ENCODE data around the gene RCOR3. TPM values are rescaled to one million over a fixed set of nuclear protein-coding genes. Genes with fewer than 3 reads are reported as not detected.
"Not testable (repeated sequence)": the region's sequence is repeated elsewhere in the genome, so short reads cannot be mapped to it uniquely, and the experiment has no call there.

Gene RCOR3
- total and polyA plus RNA-seq, 10 of the 15 experiments (the other 5 are each of a cell fraction or from before 2014, with no cell fraction given): 8.0 to 55.0 (median 25.1) TPM

DNA sequence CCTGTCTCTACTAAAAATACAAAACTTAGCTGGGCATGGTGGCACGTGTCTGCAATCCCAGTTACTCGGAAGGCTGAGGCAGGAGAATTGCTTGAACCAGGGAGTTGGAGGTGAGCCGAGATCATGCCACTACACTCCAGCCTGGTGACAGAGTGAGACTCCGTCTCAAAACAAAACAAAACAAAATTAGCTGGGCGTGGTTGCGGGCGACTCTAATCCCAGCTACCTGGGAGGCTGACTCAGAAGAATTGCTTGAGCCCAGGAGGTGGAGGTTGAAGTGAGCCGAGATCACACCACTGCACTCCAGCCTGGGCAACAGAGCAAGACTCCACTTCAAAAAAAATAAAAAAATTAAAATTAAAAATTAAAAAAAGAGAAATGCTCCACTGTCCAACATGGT, 18.6 kb upstream of the RCOR3 start:
- ATAC-seq; BruUV-seq (replicated peaks); H3K36me3 ChIP-seq (ENCODE audit: control insufficient read depth in 2 of 2, insufficient read depth in 2 of 2, low read length in 1 of 2); H3K79me2 ChIP-seq (ENCODE audit: control insufficient read depth, insufficient read depth, low read length); H3K27ac ChIP-seq (ENCODE audit: control insufficient read depth, insufficient read depth); H2AFZ ChIP-seq (ENCODE audit: control insufficient read depth, low read depth, low read length); CTCF ChIA-PET; H3K9me3 ChIP-seq (replicated peaks; ENCODE audit: control insufficient read depth, insufficient read depth, low read length); in situ Hi-C loops (cut with MboI); H3K4me3 ChIP-seq; DNase-seq (ENCODE audit: low read depth, low spot score); RAD21 ChIA-PET (ENCODE audit: unreplicated experiment); POLR2A ChIA-PET; H3K4me1 ChIP-seq (ENCODE audit: control insufficient read depth, insufficient read depth, low read length); FAIRE-seq; H3K9ac ChIP-seq (ENCODE audit: control insufficient read depth, insufficient read depth, low read length); intact Hi-C loops (cut with micrococcal nuclease; ENCODE audit: unreplicated experiment); H3K27me3 ChIP-seq (replicated peaks in 1 of 2; ENCODE audit: control insufficient read depth in 2 of 2, insufficient read depth in 2 of 2, low read length in 1 of 2); H4K20me1 ChIP-seq (ENCODE audit: control insufficient read depth, insufficient read depth); H3K4me2 ChIP-seq (ENCODE audit: control insufficient read depth, insufficient read depth): not testable (repeated sequence)
- 49% methylated on average over 8 of the region's 8 CpGs for whole genome bisulfite sequencing (ENCODE audit: insufficient coverage, insufficient replicate concordance, low lambda C conversion rate, missing lambda C conversion rate)
- SMC1A ChIA-PET (ENCODE audit: uncharacterized antibody, unreplicated experiment): interaction anchor here (0.6 kb wide), 1 partner anchor 10 kb away, joined by 4 read pairs; no protein-coding TSS in a partner anchor

GRCh38 chr1:211241071-211241470, 18.1 kb upstream of the RCOR3 start:
- intact Hi-C loops (cut with micrococcal nuclease; ENCODE audit: unreplicated experiment): no loop called here
- no peak for FAIRE-seq
- CTCF ChIA-PET: no interaction called here
- no peak for TF ChIP-seq SIX5 (IDR thresholded peaks at IDR 0.05; ENCODE audit: low read depth, low read length, severe bottlenecking)
- TF ChIP-seq NR2C1 (IDR thresholded peaks at IDR 0.05): no peak
- TF ChIP-seq, protein P1, sequence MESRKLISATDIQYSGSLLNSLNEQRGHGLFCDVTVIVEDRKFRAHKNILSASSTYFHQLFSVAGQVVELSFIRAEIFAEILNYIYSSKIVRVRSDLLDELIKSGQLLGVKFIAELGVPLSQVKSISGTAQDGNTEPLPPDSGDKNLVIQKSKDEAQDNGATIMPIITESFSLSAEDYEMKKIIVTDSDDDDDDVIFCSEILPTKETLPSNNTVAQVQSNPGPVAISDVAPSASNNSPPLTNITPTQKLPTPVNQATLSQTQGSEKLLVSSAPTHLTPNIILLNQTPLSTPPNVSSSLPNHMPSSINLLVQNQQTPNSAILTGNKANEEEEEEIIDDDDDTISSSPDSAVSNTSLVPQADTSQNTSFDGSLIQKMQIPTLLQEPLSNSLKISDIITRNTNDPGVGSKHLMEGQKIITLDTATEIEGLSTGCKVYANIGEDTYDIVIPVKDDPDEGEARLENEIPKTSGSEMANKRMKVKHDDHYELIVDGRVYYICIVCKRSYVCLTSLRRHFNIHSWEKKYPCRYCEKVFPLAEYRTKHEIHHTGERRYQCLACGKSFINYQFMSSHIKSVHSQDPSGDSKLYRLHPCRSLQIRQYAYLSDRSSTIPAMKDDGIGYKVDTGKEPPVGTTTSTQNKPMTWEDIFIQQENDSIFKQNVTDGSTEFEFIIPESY (IDR thresholded peaks at IDR 0.05): no peak
- no peak for TF ChIP-seq HDAC6 (IDR thresholded peaks at IDR 0.05; ENCODE audit: unreplicated experiment)
- TF ChIP-seq ELK1 (IDR thresholded peaks at IDR 0.05; ENCODE audit: low read depth, low read length): no peak
- no peak for TF ChIP-seq STAT1 (conservative IDR thresholded peaks at IDR 0.05)
- TF ChIP-seq SUZ12 (IDR thresholded peaks at IDR 0.05; ENCODE audit: unreplicated experiment): no peak
- no peak for TF ChIP-seq PKNOX1 (IDR thresholded peaks at IDR 0.05)
- TF ChIP-seq, protein P2, sequence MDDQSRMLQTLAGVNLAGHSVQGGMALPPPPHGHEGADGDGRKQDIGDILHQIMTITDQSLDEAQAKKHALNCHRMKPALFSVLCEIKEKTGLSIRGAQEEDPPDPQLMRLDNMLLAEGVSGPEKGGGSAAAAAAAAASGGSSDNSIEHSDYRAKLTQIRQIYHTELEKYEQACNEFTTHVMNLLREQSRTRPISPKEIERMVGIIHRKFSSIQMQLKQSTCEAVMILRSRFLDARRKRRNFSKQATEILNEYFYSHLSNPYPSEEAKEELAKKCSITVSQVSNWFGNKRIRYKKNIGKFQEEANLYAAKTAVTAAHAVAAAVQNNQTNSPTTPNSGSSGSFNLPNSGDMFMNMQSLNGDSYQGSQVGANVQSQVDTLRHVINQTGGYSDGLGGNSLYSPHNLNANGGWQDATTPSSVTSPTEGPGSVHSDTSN (IDR thresholded peaks at IDR 0.05; ENCODE audit: insufficient replicate concordance, low read depth, low read length): no peak
- TF ChIP-seq, protein P3, sequence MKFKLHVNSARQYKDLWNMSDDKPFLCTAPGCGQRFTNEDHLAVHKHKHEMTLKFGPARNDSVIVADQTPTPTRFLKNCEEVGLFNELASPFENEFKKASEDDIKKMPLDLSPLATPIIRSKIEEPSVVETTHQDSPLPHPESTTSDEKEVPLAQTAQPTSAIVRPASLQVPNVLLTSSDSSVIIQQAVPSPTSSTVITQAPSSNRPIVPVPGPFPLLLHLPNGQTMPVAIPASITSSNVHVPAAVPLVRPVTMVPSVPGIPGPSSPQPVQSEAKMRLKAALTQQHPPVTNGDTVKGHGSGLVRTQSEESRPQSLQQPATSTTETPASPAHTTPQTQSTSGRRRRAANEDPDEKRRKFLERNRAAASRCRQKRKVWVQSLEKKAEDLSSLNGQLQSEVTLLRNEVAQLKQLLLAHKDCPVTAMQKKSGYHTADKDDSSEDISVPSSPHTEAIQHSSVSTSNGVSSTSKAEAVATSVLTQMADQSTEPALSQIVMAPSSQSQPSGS (IDR thresholded peaks at IDR 0.05; ENCODE audit: low read length): no peak

More at GRCh38 chr1:211241071-211241470, 18.1 kb upstream of the RCOR3 start:
- 90% methylated on average over 1 of the region's 1 CpG for WGBS (ENCODE audit: insufficient coverage, insufficient replicate concordance, low lambda C conversion rate, missing lambda C conversion rate)
- Histone ChIP-seq H4K20me1 (ENCODE audit: control insufficient read depth, insufficient read depth) (no peaks in the 10 kb centered on the region), H3K36me3 (ENCODE audit: control insufficient read depth in 2 of 2, insufficient read depth in 2 of 2, low read length in 1 of 2) (no peaks in the 10 kb centered on the region), H3K27me3 (replicated peaks in 1 of 2; ENCODE audit: control insufficient read depth in 2 of 2, insufficient read depth in 2 of 2, low read length in 1 of 2) (no peaks in the 10 kb centered on the region), H3K4me3 (no peak overlapping the region), H3K9me3 (replicated peaks; ENCODE audit: control insufficient read depth, insufficient read depth, low read length) (no peaks in the 10 kb centered on the region), H3K4me2 (ENCODE audit: control insufficient read depth, insufficient read depth) (no peak overlapping the region), H2AFZ (ENCODE audit: control insufficient read depth, low read depth, low read length) (no peak overlapping the region), H3K79me2 (ENCODE audit: control insufficient read depth, insufficient read depth, low read length) (no peaks in the 10 kb centered on the region), H3K27ac (ENCODE audit: control insufficient read depth, insufficient read depth) (no peak overlapping the region), H3K4me1 (ENCODE audit: control insufficient read depth, insufficient read depth, low read length) (no peaks in the 10 kb centered on the region), H3K9ac (ENCODE audit: control insufficient read depth, insufficient read depth, low read length) (no peak overlapping the region)
- DNase-seq (ENCODE audit: low read depth, low spot score) (no peak), ATAC-seq (no peak)
- ChIA-PET SMC1A (ENCODE audit: uncharacterized antibody, unreplicated experiment) (interaction anchor here (0.6 kb wide), 1 partner anchor 9 kb away, joined by 4 read pairs; no protein-coding TSS in a partner anchor), RAD21 (ENCODE audit: unreplicated experiment) (no interaction called here), POLR2A (no interaction called here)
- no TSS peak for BruUV-seq (replicated peaks)
- in situ Hi-C loops (cut with MboI): no loop called here

All from GM12878 (cell line).